DMS153 treated with DMSO at 0.1 percent for 48 hours (cell line): ENCODE results near the gene DCC.

Experiments used
- DNase-seq: peaks from one replicate; lab custom pipeline; 2025; ENCODE audit not compliant: unreplicated experiment; lab: John Stamatoyannopoulos, UW

Gene DCC

DNA sequence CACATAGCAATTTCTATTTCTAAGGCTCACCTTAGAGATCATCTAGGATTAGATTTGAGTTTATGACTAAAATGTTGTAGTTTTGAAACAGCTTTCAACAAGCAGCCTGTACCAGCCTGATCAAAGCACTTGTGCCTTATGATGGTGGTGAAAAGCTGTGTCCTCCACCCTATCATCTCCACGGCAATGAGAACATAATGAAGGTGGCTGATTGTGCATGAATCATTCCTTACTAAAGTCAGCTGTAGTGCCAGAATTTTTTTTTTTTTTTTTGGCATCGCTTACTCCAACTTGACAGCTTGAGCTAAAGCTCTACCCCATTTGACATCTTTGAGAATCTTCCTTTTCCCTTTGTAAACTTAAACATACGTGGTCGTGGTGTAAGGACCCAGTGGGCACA is 86.0 kb downstream of the DCC start:
- DNase-seq, result no peak

DNA sequence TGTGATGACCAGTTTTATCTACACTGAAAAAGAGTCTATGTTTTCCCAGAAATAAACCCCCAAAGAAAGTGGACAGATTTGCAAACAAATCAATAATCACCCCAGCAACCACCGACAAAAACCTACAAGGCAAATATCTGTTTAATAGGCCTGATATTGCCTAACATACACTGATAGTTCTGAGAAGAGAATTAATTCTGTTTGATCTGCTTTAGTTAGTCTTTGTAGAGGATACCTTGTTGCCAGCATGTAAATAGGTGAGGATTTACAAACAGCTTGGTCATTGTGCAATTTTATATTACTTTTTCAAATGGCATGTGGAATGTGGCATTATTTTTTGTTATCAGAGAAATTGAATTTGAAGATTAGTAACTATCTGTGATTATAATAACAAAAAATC is 86.5 kb downstream of the DCC start:
- no peak for DNase-seq

DNA sequence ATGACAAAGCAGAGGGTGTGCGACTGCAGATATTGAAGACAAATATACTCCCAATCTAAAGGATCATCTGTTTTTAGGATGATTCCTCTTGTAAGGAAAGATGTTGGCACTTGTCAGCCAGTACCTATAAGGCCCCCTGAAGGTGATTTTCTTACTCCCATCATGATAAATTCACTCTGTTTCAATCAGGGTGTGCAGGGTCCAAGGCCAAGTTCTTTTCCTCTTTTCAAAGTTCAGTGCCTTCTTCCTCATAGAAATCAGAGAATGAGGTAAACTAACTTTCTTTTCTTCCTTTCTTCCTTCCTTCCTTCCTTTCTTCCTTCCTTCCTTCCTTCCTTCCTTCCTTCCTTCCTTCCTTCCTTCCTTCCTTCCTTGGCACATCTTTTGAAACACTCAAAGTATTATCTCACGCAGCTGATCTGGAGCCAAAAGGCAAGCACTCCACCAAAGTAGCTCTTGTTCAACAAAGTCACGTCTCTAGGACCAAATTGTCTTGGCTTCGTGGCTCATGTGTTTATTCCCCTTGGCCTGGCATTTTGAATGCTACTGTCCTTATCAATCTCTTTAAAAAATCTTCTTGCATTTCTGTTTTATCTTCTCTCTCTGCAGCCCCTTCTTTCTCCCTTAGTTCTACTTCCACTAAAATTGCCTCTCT is 87.7 kb downstream of the DCC start:
- no peak for DNase-seq

DNA sequence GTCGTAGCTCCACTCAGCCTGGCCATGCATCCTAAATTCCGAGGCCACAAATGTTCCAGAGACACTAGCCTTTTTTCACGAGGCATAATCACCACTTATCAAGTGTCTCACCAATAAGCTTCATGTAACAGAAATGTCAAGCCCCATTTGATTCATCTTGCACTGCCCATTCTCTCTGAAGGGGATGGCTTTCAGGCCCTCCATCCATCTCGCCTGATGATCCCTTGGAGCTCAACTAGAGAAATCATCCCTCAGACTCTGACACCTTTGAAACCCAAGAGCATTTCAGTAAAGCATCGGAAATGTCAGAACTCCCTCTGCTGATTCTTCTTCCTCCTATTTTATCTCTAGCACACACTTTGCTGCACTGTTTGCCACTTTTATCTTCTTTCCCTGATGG is 91.7 kb downstream of the DCC start:
- DNase-seq, result no peak

DNA sequence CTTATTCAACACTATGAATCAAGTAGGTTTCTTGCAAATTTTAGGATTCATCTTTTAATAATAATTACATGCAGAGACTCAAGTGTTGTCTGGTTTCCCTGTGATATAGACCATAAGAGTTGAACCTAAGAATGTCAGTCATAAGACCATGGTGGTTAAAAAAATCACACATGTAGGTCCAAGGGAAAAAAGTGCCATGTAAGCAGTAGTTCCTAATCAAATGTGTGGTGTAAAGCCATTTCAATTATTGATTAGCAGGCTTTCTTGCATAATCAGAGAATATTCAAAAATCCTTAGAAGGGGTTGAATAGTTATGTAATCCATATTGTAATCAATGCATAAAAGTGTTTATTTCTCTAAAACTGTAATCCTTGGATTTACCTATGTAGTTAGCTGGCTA is 93.8 kb downstream of the DCC start:
- no peak for DNase-seq

DNA sequence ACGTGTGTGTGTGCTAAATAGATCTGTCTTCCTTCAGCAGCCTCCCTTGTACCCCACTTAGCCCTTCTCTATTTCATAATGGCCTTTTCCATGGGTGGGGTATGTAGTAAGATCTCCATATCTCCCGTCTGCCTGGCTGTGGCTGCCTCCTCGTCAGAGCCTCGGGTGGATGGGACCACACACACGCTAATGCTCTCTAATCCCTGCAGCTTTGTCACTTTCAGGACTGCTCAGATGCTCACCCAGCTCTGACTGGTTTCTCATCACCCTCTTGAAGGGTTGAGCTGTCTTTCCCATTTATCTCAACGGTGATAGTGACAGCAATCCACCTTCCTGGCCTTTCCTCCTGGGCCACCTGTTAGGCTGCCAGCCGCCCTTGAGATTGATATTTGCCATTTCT is 95.3 kb downstream of the DCC start:
- no peak for DNase-seq

DNA sequence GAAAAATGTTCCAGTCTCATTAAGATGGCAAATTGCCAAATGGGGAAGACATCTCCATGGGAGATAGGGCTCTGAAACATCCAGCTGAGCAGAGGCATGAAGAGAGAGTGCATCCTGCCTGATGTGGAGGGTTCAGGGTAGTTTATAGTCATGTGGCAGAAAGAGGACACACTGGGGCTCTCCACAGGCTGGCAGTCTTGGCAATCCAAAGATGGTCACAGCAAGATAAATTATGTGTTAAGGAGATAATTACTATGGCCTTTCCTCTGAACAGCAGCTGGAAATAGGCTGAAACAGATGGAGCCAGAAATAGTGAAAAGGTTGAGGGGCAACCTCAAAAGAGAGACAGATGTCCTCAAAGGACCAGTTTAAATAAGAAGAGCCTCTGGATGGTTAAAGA is 97.2 kb downstream of the DCC start:
- DNase-seq, result no peak

DNA sequence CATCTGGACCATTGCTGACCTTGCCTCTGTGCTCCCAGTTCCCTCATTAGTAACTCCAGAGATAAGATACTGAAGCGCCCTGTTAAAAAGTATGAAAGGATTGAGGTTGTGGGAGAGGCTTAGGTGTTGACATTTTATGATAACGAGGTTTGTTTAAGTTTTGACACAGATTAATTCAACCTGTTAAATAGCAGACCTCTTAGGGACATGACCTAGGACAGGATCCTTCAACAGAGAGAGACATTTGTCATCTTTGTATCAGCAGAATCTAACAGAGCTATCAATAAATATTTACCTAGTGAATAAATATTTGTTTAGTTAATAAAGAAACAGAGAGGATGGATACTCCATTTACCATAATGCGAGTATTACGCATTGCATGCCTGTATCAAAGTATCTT is 99.5 kb downstream of the DCC start:
- DNase-seq, result peak; percentile 21

DNA sequence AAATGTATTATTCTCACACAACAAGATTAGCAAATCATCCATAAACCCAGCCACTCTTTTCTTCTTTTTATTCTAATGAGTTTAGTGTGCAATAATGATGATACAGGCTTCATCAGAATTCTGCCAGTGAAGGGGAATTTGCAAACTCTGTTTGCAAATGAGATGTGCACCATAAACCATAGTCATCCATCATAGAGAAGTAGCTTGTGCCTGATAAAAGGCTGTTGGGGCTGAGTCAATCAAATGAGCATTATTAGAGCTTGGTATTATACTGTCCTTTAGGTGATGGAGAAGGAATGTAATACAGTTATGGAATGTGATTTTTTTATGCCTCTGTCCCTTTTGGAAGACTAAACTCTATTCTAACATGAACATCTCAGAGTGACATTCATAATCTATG is 101.8 kb downstream of the DCC start:
- DNase-seq, result no peak

DNA sequence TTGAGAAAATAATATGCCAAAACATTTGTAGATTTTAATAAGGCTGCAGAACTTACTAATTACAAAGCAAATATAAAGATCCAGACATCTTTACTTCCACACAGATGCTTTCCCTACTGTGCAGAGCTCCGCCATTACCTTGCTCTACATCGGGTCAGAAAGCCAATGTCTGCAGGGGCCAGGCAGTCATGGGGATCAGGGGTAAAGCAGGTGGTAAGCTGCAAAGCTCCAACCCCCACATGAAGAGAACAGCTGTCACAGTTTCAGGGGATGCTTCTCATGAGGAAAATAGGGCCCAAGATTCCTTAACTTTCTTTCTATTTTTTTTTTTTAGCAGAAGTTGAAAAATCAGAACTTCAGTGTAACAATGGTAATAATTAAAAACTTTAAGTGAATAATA is 102.7 kb downstream of the DCC start:
- DNase-seq, result no peak

DNA sequence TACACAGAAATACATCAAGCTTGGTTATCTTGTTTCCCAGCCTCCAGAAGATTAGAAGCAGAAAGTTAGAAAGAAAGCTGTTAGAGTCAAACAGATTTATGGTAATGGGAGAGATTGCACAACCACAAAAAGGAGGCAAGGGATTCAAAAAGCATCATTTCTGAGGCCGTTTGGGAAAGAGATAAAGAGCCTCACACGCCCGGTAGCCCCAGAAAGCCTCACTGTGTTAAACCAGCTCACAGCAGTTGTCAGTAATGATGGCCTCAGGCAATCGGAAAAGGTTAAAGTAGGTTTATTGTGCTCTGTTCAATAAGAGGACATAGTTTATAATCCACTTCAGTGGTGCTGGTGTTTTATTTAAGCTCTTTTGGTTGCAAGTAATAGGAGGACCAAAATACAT is 111.3 kb downstream of the DCC start:
- no peak for DNase-seq

DNA sequence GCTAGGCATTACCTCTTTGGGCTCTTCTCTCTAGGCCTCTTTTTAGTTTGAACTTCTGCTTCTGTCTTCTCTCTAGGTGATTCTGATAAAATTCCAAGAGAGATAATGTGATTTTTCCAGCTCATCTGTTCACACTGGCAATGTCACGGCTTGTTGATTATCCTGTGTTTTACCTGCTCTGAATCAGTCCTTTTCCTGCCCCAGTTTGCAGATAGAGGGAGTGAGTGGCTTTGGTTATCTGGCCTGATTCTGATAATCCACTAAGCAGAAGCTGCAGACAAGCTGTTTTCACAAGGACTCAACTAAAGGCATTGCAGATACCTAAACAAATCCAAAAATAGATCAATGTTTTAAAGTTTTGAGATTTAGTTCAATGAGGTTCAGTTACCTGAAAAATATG is 111.9 kb downstream of the DCC start:
- DNase-seq, result no peak

DNA sequence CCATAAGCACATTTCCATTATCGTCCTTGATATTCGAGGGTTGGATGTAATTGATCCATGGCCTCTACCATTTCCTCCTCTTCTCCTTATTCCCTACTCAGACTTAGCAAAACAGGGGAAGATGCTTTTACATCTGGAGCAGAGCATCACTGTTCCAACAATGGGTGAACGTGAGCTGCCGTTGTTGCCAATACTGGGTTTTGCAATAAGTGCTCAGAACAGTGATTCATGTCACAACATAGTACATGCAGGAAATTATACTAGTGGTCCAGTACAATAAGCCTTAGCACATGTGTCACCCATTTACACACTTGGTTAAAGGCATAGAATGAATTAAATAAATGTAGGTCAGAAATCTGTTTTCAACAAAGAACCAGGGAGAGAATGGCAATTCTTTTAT is 112.4 kb downstream of the DCC start:
- no peak for DNase-seq

DNA sequence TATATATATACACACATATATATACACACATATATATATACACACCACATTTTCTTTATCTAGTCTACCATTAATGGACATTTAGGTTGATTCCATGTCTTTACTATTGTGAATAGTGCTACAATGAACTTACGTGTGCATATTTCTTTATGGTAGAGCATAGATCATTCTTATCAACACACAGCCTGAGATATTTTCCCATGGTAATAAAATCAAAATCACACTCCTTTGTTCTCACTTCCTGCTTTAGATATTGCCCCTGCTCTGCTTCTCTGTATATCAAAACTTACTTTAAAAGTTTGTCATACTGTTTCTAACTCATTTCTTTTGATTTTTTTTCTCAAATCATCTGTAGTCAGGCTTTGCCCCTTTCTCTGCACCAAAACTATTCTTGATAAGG is 119.9 kb downstream of the DCC start:
- DNase-seq, result no peak

DNA sequence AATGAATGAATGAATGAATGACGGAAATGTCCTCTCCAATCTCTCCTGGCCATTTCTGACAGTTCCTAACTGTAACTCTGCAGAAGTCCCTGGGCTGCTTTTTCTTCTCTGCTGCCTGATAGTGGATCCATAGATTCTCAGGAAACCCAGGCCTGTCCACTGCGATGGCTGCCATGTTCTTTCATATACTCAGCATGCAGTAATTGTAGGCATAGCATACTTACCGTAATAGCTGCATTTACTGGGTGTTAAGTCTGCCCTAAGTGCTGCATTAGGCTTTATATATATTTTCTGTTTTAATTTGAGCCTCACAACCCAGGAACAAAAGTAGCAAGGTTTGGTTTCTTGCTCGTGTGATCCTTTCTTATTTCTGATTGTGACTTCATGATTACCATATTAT is 122.9 kb downstream of the DCC start:
- DNase-seq, result no peak

DNA sequence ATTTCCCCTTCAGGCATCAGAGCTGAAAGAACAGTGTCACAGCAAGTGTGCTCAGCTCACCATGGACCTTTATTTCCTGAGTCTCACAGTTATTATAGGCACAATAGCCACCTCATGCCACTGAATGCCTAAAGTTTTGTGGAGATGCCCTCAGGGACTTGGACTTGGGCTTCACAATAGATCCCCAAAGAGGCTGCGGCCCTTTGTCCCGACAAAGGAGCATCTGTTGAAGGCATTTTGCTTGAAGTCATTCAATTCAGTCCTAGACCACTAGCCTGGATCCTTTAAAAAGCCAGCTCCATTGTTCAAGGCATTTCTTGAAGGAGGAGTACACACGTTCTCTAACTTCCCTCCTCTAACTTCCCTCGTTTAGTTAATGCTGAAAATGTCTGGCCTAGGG is 125.4 kb downstream of the DCC start:
- no peak for DNase-seq

DNA sequence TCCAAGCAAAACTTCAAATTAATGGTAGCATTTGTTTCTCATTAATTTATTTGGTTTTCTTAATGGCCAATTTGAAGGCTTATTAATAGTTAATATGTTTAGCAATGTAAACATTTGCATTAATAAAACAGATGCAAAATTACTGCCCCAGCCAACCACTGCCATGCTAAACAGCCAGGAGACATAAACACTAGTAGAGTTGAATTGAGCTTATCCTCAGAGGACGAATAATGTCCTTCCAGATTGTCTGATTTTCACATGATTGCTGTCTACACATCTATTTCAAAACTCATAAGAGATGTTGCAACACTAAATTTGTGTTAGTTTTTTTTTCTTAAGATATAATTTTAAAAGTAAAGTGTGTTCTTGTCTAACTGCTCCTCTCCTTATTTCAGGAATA is 128.5 kb downstream of the DCC start:
- DNase-seq, result no peak

DNA sequence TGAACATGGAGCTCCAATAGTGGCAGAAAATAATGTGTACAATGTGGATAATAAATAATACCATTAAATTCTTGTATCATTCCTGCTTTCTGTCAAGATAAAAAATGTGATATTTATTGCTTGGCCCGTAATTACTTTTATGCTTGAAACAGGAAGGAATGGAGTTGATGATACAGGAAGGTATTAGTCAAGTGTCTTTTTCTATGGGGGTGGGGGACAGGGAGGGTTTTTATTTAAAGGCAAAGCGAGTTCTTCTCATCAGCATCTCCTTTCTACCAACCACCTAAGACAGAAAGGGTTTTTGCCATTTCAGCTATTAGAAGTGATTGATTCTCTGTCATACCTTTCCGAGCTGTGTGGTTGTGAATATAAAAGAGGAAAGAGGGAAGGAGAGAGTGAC is 135.3 kb downstream of the DCC start:
- DNase-seq, result no peak

DNA sequence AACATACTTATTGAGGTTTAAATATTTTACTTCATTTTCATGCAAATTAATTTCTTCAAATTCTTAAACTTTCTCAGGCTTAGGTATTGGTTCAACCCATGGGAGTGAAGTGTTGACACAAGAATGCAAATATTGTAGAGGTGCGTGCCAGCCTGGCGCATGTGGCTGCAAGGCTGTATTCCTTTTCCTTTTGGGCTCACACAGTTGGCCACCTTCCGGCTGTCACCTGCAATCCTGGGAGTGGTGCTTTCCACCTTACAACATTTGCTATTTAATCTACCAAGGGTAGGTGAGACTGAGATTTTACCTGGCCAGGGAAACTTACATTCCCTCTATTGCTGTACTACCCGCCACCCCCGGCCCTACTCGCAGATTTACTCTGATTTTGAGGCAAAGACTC is 141.1 kb downstream of the DCC start:
- DNase-seq, result no peak

DNA sequence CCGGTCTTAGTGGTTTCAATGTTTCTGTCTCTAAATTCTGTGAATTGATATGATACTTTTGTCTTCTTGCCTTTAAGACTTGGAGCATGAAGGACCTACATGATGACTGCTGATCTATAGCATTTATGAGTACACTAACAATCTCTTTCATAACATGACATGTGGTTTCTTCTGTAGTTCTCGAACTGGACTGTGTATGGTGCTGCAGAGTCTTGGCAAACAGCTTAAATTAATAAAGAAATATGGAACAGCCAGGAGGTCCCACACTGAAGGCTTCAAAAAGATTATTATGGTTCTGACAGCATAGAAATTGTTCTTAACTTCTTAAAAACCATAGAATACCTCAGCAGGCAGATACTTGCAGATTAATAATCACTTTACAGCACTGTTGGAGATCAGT is 145.0 kb downstream of the DCC start:
- DNase-seq, result no peak

DNA sequence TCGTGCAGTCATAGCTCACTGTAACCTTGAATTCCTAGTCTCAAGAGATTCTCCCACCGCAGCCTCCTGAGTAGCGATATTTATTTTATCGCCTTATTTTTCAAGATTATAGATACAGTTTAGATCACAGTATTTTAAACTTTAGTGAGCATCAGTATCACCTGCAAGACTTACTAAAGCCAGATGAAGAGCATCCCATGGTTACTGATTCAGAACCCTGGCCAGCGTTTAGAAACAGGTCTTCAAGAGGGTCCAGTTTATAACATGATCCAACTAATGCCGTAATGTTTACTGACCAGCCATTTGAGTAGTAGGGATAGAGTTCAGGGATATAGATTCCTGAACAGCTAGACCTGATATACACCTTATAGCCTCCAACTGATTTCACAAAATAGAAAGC is 146.1 kb downstream of the DCC start:
- DNase-seq, result no peak

DNA sequence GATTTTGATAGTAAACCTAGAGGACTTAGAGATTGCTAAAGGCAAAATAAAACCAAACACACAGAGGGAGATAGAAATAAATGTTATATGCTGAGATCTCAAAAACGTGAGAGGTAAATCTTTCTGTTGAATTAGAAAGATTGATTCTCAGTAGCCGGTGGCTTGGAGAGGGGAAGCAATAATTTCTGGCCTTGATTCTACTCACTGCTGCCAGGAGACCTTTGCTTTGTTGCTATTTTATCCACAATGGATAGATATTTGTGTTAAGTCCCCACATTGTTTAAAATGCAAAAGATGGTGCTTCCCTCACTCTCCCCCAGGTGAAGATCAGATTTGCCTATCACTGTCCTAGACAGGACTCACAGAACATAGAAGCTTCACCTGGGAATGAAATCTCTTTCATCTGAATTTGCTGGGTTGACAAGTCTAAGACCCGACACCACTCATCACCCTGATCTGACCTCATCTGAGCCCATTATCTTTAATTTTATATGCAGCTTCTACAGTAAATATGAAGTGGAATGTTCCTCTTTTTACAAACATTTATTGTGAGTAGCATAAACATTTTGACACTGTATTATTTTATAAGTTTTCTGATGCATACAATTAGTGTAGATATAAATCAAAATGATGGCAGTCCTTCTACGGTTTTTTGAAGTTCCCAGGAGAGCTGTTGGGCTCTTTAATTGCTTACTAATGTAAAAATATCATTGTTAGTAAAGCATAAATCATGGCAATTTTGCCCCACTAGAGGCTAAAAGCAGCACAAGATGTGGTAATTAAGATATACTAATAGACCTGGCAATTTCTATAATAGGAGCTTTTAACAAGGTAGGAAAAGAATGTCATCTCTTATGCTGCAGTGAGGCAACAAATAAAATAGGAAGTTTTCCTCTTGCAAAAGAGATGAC is 149.7 kb downstream of the DCC start:
- no peak for DNase-seq

DNA sequence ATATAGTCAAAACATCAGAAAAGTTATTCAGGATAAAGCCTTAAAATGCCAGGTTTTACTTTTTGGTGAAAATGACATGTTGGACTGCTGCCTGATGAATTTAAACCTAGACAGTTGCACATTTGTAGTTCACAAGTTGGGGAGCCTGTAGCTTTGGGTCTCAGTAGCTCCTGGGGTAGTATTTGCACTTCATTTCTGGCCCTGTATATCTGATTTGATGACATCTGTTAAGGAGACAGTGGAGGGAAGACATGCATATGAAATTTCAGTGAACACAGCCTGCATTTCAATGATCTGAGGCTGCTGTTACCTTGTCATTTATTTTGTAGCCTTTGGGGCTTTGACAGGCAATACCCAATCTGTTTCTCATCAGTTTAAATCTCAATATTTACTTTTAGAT is 156.4 kb downstream of the DCC start:
- DNase-seq, result no peak
